SK-N-SH treated with all-trans-retinoic acid at 6 μM for 48 hours (cell line): Measurements from ENCODE around the gene C19orf33.

ENCODE experiments used
- ATAC-seq: fragments of 200-7000 bp; cut with Tn5 transposase; 3 replicates; pipeline ENCODE4 v1.9.1; 2020; ENCODE audit warnings: mild to moderate bottlenecking, moderate library complexity
- ARNTL ChIP-seq: fragments of 450-650 bp; formaldehyde crosslinking; IDR thresholded peaks from 2 replicates; pipeline ENCODE4 v1.5.0; 2020; ENCODE audit warnings: low read depth, mild to moderate bottlenecking, moderate library complexity, borderline replicate concordance
- BACH2 ChIP-seq: fragments of 250-450 bp; sonication (Bioruptor Pico); IDR thresholded peaks from 2 replicates; pipeline ENCODE4 v1.9.0; 2021; ENCODE audit warnings: mild to moderate bottlenecking, borderline replicate concordance
- CSDC2 ChIP-seq: fragments of 250-450 bp; sonication (Bioruptor Pico); IDR thresholded peaks from 2 replicates; pipeline ENCODE4 v1.5.0; 2020; ENCODE audit warnings: mild to moderate bottlenecking, moderate library complexity
- ESRRG ChIP-seq: fragments of 250-450 bp; sonication (Bioruptor Pico); IDR thresholded peaks from 2 replicates; pipeline ENCODE4 v1.6.1; 2021; ENCODE audit warnings: mild to moderate bottlenecking
- ISL1 ChIP-seq: fragments of 250-450 bp; sonication (Bioruptor Pico); IDR thresholded peaks from 2 replicates; pipeline ENCODE4 v2.1.2; 2022; ENCODE audit warnings: mild to moderate bottlenecking, moderate library complexity
- OSR1 ChIP-seq: fragments of 250-450 bp; sonication (Bioruptor Pico); IDR thresholded peaks from 2 replicates; pipeline ENCODE4 v1.8.0; 2022; ENCODE audit warnings: moderate library complexity, mild to moderate bottlenecking, inconsistent platforms
- PPARA ChIP-seq: fragments of 250-450 bp; sonication (Bioruptor Pico); IDR thresholded peaks from 2 replicates; pipeline ENCODE4 v1.5.0; 2020; ENCODE audit warnings: mild to moderate bottlenecking, borderline replicate concordance
- RARB ChIP-seq: fragments of 250-450 bp; sonication (Bioruptor Pico); IDR thresholded peaks from 2 replicates; pipeline ENCODE4 v1.8.0; 2021; ENCODE audit warnings: mild to moderate bottlenecking, moderate library complexity
- SNAI2 ChIP-seq: fragments of 250-450 bp; sonication (Bioruptor Pico); IDR thresholded peaks from 2 replicates; pipeline ENCODE4 v1.5.0; 2020; ENCODE audit warnings: mild to moderate bottlenecking, moderate library complexity
- TCF4 ChIP-seq: fragments of 250-450 bp; sonication (Bioruptor Pico); IDR thresholded peaks from 2 replicates; pipeline ENCODE4 v1.8.0; 2021; ENCODE audit warnings: mild to moderate bottlenecking, moderate library complexity, borderline replicate concordance
- TOX ChIP-seq: fragments of 250-450 bp; sonication (Bioruptor Pico); IDR thresholded peaks from 2 replicates; pipeline ENCODE4 v1.8.0; 2021; ENCODE audit warnings: mild to moderate bottlenecking, moderate library complexity, borderline replicate concordance
- ZC3H10 ChIP-seq: fragments of 250-450 bp; sonication (Bioruptor Pico); IDR thresholded peaks from 2 replicates; pipeline ENCODE4 v1.5.1; 2021; ENCODE audit warnings: mild to moderate bottlenecking, moderate library complexity
- ZFP3 ChIP-seq: fragments of 250-450 bp; sonication (Bioruptor Pico); IDR thresholded peaks from 2 replicates; pipeline ENCODE4 v1.5.0; 2020; ENCODE audit warnings: mild to moderate bottlenecking, moderate library complexity
- ZFP30 ChIP-seq: fragments of 450-650 bp; formaldehyde crosslinking; IDR thresholded peaks from 2 replicates; pipeline ENCODE4 v1.5.0; 2022; ENCODE audit warnings: mild to moderate bottlenecking, moderate library complexity
- ZNF70 ChIP-seq: fragments of 450-650 bp; formaldehyde crosslinking; IDR thresholded peaks from 2 replicates; pipeline ENCODE4 v1.5.0; 2020; ENCODE audit warnings: mild to moderate bottlenecking, moderate library complexity
- ZNF8 ChIP-seq: fragments of 450-650 bp; formaldehyde crosslinking; IDR thresholded peaks from 2 replicates; pipeline ENCODE4 v1.5.0; 2020; ENCODE audit warnings: mild to moderate bottlenecking, moderate library complexity
- TF ChIP-seq, protein P1 (sequence below): fragments of 250-450 bp; sonication (Bioruptor Pico); IDR thresholded peaks from 2 replicates; pipeline ENCODE4 v1.5.1; 2020; ENCODE audit warnings: low read depth, mild to moderate bottlenecking, moderate library complexity
- TF ChIP-seq, protein P2 (sequence below): fragments of 250-450 bp; sonication (Bioruptor Pico); IDR thresholded peaks from 2 replicates; pipeline ENCODE4 v1.5.0; 2020; ENCODE audit warnings: mild to moderate bottlenecking, moderate library complexity
- TF ChIP-seq, protein P3 (sequence below): fragments of 250-450 bp; sonication (Bioruptor Pico); IDR thresholded peaks from 2 replicates; pipeline ENCODE4 v1.8.0; 2020; ENCODE audit warnings: mild to moderate bottlenecking, moderate library complexity, borderline replicate concordance
- TF ChIP-seq, protein P4 (sequence below): fragments of 250-450 bp; sonication (Bioruptor Pico); IDR thresholded peaks from 2 replicates; pipeline ENCODE4 v1.5.1; 2021; ENCODE audit warnings: mild to moderate bottlenecking, moderate library complexity

The C19orf33 gene

DNA sequence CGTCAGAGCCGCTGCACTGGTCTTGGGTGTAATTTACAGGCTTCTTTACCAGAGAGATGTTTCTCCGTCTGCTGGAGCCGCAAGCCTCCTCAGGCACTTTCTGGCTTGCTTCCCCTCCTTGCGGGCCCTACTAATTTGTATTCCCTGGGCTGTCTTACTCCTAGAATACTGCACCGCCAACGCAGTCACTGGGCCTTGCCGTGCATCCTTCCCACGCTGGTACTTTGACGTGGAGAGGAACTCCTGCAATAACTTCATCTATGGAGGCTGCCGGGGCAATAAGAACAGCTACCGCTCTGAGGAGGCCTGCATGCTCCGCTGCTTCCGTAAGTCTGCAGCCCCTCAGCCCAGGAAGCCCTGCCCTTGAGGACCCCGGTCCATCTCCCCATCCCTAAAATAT, 14.1 kb upstream of the C19orf33 start:
- TF ChIP-seq ZFP30 (CRISPR knock-in tag) (no peak), CSDC2 (CRISPR knock-in tag) (no peak), BACH2 (CRISPR knock-in tag) (no peak), ZNF8 (CRISPR knock-in tag) (no peak), ARNTL (CRISPR knock-in tag) (no peak), ZNF70 (no peak), ISL1 (CRISPR knock-in tag) (no peak), ESRRG (no peak), TOX (CRISPR knock-in tag) (no peak), PPARA (CRISPR knock-in tag) (no peak)
- TF ChIP-seq, protein P1, sequence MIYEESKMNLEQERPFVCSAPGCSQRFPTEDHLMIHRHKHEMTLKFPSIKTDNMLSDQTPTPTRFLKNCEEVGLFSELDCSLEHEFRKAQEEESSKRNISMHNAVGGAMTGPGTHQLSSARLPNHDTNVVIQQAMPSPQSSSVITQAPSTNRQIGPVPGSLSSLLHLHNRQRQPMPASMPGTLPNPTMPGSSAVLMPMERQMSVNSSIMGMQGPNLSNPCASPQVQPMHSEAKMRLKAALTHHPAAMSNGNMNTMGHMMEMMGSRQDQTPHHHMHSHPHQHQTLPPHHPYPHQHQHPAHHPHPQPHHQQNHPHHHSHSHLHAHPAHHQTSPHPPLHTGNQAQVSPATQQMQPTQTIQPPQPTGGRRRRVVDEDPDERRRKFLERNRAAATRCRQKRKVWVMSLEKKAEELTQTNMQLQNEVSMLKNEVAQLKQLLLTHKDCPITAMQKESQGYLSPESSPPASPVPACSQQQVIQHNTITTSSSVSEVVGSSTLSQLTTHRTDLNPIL (CRISPR knock-in tag): no peak
- TF ChIP-seq, protein P2, sequence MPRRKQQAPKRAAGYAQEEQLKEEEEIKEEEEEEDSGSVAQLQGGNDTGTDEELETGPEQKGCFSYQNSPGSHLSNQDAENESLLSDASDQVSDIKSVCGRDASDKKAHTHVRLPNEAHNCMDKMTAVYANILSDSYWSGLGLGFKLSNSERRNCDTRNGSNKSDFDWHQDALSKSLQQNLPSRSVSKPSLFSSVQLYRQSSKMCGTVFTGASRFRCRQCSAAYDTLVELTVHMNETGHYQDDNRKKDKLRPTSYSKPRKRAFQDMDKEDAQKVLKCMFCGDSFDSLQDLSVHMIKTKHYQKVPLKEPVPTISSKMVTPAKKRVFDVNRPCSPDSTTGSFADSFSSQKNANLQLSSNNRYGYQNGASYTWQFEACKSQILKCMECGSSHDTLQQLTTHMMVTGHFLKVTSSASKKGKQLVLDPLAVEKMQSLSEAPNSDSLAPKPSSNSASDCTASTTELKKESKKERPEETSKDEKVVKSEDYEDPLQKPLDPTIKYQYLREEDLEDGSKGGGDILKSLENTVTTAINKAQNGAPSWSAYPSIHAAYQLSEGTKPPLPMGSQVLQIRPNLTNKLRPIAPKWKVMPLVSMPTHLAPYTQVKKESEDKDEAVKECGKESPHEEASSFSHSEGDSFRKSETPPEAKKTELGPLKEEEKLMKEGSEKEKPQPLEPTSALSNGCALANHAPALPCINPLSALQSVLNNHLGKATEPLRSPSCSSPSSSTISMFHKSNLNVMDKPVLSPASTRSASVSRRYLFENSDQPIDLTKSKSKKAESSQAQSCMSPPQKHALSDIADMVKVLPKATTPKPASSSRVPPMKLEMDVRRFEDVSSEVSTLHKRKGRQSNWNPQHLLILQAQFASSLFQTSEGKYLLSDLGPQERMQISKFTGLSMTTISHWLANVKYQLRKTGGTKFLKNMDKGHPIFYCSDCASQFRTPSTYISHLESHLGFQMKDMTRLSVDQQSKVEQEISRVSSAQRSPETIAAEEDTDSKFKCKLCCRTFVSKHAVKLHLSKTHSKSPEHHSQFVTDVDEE: no peak
- TF ChIP-seq, protein P3, sequence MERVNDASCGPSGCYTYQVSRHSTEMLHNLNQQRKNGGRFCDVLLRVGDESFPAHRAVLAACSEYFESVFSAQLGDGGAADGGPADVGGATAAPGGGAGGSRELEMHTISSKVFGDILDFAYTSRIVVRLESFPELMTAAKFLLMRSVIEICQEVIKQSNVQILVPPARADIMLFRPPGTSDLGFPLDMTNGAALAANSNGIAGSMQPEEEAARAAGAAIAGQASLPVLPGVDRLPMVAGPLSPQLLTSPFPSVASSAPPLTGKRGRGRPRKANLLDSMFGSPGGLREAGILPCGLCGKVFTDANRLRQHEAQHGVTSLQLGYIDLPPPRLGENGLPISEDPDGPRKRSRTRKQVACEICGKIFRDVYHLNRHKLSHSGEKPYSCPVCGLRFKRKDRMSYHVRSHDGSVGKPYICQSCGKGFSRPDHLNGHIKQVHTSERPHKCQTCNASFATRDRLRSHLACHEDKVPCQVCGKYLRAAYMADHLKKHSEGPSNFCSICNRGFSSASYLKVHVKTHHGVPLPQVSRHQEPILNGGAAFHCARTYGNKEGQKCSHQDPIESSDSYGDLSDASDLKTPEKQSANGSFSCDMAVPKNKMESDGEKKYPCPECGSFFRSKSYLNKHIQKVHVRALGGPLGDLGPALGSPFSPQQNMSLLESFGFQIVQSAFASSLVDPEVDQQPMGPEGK: no peak
- TF ChIP-seq, protein P4, sequence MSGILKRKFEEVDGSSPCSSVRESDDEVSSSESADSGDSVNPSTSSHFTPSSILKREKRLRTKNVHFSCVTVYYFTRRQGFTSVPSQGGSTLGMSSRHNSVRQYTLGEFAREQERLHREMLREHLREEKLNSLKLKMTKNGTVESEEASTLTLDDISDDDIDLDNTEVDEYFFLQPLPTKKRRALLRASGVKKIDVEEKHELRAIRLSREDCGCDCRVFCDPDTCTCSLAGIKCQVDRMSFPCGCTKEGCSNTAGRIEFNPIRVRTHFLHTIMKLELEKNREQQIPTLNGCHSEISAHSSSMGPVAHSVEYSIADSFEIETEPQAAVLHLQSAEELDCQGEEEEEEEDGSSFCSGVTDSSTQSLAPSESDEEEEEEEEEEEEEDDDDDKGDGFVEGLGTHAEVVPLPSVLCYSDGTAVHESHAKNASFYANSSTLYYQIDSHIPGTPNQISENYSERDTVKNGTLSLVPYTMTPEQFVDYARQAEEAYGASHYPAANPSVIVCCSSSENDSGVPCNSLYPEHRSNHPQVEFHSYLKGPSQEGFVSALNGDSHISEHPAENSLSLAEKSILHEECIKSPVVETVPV: no peak
- no peak for ATAC-seq

DNA sequence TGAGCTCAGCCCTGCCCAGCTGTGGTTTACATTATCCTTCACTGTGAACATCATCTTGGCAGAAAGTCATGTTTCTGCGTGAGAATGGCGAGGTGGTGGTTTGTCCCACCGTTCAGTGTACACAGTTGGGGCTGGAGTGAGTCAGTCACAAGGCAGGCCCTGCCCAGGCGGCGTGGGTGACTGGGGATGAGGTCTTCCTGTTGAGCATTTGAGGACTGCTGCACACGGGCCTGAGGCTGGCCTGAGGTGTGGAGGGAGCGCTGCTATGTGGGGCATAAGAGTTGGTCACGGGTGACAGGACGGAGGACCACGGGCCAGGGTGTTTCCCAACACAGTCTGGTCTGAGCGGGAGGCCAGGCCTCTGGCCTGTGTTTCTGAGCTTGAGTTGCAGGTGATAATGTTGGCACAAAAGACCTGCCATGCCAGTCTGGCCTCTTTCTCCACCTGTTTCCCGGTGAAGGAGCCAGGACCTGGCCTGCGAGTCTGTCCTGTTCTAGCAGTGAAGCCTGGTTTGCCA, 13.4 kb upstream of the C19orf33 start:
- no peak for TF ChIP-seq ZFP3 (CRISPR knock-in tag)
- TF ChIP-seq TCF4: no peak
- TF ChIP-seq ARNTL (CRISPR knock-in tag): no peak
- ATAC-seq: peak; percentile 66

DNA sequence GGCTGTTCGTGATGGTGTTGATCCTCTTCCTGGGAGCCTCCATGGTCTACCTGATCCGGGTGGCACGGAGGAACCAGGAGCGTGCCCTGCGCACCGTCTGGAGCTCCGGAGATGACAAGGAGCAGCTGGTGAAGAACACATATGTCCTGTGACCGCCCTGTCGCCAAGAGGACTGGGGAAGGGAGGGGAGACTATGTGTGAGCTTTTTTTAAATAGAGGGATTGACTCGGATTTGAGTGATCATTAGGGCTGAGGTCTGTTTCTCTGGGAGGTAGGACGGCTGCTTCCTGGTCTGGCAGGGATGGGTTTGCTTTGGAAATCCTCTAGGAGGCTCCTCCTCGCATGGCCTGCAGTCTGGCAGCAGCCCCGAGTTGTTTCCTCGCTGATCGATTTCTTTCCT, 12.2 kb upstream of the C19orf33 start:
- ATAC-seq: no peak; the same call in 2 of the 3 replicates

More for the DNA sequence above, 12.2 kb upstream of the C19orf33 start:
- TF ChIP-seq ZC3H10 (CRISPR knock-in tag) (no peak), CSDC2 (CRISPR knock-in tag) (no peak), ZFP3 (CRISPR knock-in tag) (no peak), ISL1 (CRISPR knock-in tag) (no peak), OSR1 (no peak), TOX (CRISPR knock-in tag) (no peak), ZFP30 (CRISPR knock-in tag) (no peak), RARB (CRISPR knock-in tag) (no peak), TCF4 (no peak), SNAI2 (CRISPR knock-in tag) (no peak), ARNTL (CRISPR knock-in tag) (no peak), ZNF70 (no peak)
- TF ChIP-seq, protein P1 (CRISPR knock-in tag): no peak
- TF ChIP-seq, protein P3: no peak
- TF ChIP-seq, all 23 proteins: peak for 0
